MM.1S (cell line): ENCODE measurements around the gene GPR137B.

ENCODE experiments used
- DNase-seq: peaks from one replicate; pipeline ENCODE4 v3.0.0-alpha.2; 2015
- H2AFZ ChIP-seq: fragments of 300-600 bp; sonication (generic); 2 replicates; pipeline ENCODE4 v1.6.0; 2016; ENCODE audit warnings: antibody characterized with exemption, low read length
- H3F3A ChIP-seq: fragments of 300-600 bp; sonication (generic); 2 replicates; pipeline ENCODE4 v1.6.1; 2016; ENCODE audit warnings: mild to moderate bottlenecking, antibody characterized with exemption, low read length, moderate library complexity, mixed read lengths; ENCODE audit not compliant: insufficient read depth
- H3K27ac ChIP-seq: fragments of 300-600 bp; sonication (generic); 2 replicates; pipeline ENCODE4 v1.5.1; 2016; ENCODE audit warnings: mild to moderate bottlenecking, low read length
- H3K27me3 ChIP-seq: fragments of 300-600 bp; sonication (generic); replicated peaks from 2 replicates; pipeline ENCODE4 v1.6.0; 2016; ENCODE audit warnings: low read length; ENCODE audit not compliant: insufficient read depth
- H3K36me3 ChIP-seq: fragments of 300-600 bp; sonication (generic); replicated peaks from 2 replicates; pipeline ENCODE4 v1.6.1; 2016; ENCODE audit warnings: mild to moderate bottlenecking, low read length, mixed read lengths; ENCODE audit not compliant: insufficient read depth
- H3K4me1 ChIP-seq: fragments of 300-600 bp; sonication (generic); 2 replicates; pipeline ENCODE4 v1.6.1; 2016; ENCODE audit warnings: low read length, mixed read lengths
- H3K4me2 ChIP-seq: fragments of 300-600 bp; sonication (generic); 2 replicates; pipeline ENCODE4 v1.6.0; 2016; ENCODE audit warnings: low read depth, low read length
- H3K4me3 ChIP-seq: fragments of 300-600 bp; sonication (generic); 2 replicates; pipeline ENCODE4 v1.5.1; 2016; ENCODE audit warnings: low read length, mixed read lengths
- H3K79me2 ChIP-seq: fragments of 300-600 bp; sonication (generic); 2 replicates; pipeline ENCODE4 v1.6.1; 2016; ENCODE audit warnings: mixed run types, low read length, mixed read lengths
- H3K9ac ChIP-seq: fragments of 300-600 bp; sonication (generic); 2 replicates; pipeline ENCODE4 v1.6.1; 2016; ENCODE audit warnings: low read length, mixed read lengths
- H3K9me2 ChIP-seq: fragments of 300-600 bp; sonication (generic); replicated peaks from 2 replicates; pipeline ENCODE4 v1.6.1; 2016; ENCODE audit warnings: mild to moderate bottlenecking, low read length, mixed read lengths; ENCODE audit not compliant: insufficient read depth
- H3K9me3 ChIP-seq: fragments of 300-600 bp; sonication (generic); replicated peaks from 2 replicates; pipeline ENCODE4 v1.6.1; 2016; ENCODE audit warnings: mild to moderate bottlenecking, low read length, mixed read lengths; ENCODE audit not compliant: insufficient read depth
- H4K20me1 ChIP-seq: fragments of 300-600 bp; sonication (generic); 2 replicates; pipeline ENCODE4 v1.6.1; 2016; ENCODE audit warnings: mild to moderate bottlenecking, low read length, moderate library complexity, mixed read lengths; ENCODE audit not compliant: insufficient read depth
- CTCF ChIP-seq: fragments of 300-600 bp; sonication (generic); IDR thresholded peaks from 2 replicates; pipeline ENCODE4 v1.5.1; 2016; ENCODE audit warnings: antibody characterized with exemption, low read length, mixed read lengths
- EZH2 ChIP-seq: fragments of 300-600 bp; sonication (generic); optimal IDR thresholded peaks from 2 replicates; pipeline ENCODE3; 2017; ENCODE audit warnings: low read depth, mild to moderate bottlenecking, antibody characterized with exemption, low read length, mixed read lengths
- EZH2phosphoT487 ChIP-seq: fragments of 300-600 bp; sonication (generic); IDR thresholded peaks from 2 replicates; pipeline ENCODE4 v1.6.1; 2018; ENCODE audit warnings: antibody characterized with exemption, low read length

The GPR137B gene

DNA sequence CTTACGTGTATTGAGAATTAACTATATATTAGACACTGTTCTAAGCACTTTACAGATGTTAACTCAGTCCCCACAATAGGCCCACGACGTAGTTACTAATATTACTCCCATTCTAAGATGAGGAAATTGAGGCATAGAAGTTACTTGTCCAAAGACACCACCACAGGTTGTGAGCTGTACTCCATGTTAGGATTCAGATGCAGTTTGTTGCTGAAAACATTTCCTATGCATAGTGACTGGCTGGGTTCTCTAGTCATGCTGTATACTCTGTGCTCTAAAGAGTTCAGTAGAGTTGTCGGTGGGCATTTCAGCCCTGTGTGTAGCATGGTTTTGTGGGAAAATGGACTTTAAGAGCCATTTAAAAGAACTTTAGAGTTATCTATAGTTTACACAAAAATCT lies 65.2 kb downstream of the GPR137B start:
- Histone ChIP-seq H3K79me2 (no peaks in the 10 kb centered on the region), H3K4me1 (no peaks in the 10 kb centered on the region), H3K4me3 (no peak overlapping the region), H3K9me2 (no peaks in the 10 kb centered on the region), H3K27ac (no peak overlapping the region), H4K20me1 (no peaks in the 10 kb centered on the region), H3K27me3 (no peaks in the 10 kb centered on the region), H2AFZ (no peak overlapping the region), H3K9me3 (no peaks in the 10 kb centered on the region), H3K4me2 (no peak overlapping the region), H3K9ac (no peak overlapping the region), H3K36me3 (no peaks in the 10 kb centered on the region), H3F3A (no peaks in the 10 kb centered on the region)
- TF ChIP-seq EZH2phosphoT487 (no peak), EZH2 (no peak)
- no peak for DNase-seq

DNA sequence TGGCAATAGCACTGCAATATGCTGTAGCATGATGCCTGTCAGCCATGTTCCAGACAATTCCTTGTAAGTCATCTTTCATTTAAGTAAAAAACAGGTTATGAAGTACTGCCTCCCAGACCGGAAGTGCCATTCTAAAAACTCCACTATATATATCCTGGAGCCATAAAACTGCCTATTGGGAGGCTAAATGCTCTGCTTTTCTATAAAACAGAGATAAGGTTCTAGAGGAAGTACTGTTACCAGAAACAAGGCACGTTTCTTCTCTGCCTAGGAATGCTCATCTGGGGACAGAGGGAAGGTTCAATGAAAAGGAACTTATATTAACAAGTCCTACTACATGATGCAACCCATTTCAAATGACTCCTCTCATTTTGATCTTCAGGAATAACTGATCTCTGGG lies 66.8 kb downstream of the GPR137B start:
- Histone ChIP-seq H3K4me2 (no peak overlapping the region), H3K9ac (no peak overlapping the region), H3F3A (no peaks in the 10 kb centered on the region), H3K4me3 (no peak overlapping the region), H4K20me1 (no peaks in the 10 kb centered on the region), H2AFZ (no peak overlapping the region), H3K9me2 (no peaks in the 10 kb centered on the region), H3K36me3 (no peaks in the 10 kb centered on the region), H3K27me3 (no peaks in the 10 kb centered on the region), H3K27ac (no peak overlapping the region), H3K9me3 (no peaks in the 10 kb centered on the region), H3K79me2 (no peaks in the 10 kb centered on the region), H3K4me1 (no peaks in the 10 kb centered on the region)
- no peak for TF ChIP-seq EZH2
- no peak for TF ChIP-seq CTCF
- TF ChIP-seq EZH2phosphoT487, result no peak
- no peak for DNase-seq

DNA sequence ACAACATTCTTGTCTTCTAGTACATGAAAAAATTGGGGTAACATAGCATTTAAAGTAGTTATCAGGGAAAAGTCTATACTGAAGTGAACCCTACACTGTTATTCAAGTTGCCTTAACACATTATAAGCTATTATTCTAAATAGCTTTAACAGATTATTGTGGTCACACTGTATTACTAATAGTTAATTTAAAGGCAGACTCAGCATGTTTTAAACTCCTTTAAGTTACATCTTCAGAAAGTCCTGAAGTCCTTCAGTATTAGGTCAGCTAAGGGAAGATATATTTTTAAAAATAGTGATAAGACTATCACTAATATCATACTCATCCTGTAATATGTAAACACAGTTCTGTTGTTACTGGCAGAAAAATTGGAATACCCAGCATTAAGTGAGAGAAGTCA lies 67.4 kb downstream of the GPR137B start:
- TF ChIP-seq EZH2phosphoT487 (no peak), CTCF (no peak), EZH2 (no peak)
- Histone ChIP-seq H3K9me2 (no peaks in the 10 kb centered on the region), H3K9me3 (no peaks in the 10 kb centered on the region), H3K4me1 (no peaks in the 10 kb centered on the region), H3K4me2 (no peak overlapping the region), H3K79me2 (no peaks in the 10 kb centered on the region), H3K27ac (no peak overlapping the region), H3K27me3 (no peaks in the 10 kb centered on the region), H3K36me3 (no peaks in the 10 kb centered on the region), H3K4me3 (no peak overlapping the region), H3F3A (no peaks in the 10 kb centered on the region), H4K20me1 (no peaks in the 10 kb centered on the region), H3K9ac (no peak overlapping the region), H2AFZ (no peak overlapping the region)
- no peak for DNase-seq

DNA sequence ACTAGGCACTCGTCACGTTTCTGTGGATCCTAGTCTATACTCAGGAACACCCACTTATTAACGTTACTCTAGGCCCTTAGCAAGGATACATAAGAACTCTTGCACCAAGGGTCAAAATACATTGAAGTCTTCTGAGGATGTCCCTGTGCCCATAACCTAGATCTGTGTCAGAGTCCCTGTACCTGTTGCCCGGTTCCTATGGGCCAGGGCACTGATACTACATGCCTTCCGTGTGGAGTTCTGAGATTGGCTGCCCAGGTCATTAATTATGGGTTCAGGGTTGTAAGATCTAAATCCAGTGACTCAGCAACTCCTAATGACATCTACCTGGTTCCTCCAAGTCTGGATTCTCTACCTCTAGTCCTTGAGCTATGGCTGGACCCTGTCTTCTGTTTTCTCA lies 69.5 kb downstream of the GPR137B start:
- no peak overlapping the region for H3K27ac ChIP-seq
- H3K9ac ChIP-seq, result no peak overlapping the region
- no peak for DNase-seq
- TF ChIP-seq EZH2phosphoT487 (no peak), EZH2 (no peak), CTCF (no peak)
- H3K4me1 ChIP-seq, result no peaks in the 10 kb centered on the region
- no peaks in the 10 kb centered on the region for H3K27me3 ChIP-seq
- no peaks in the 10 kb centered on the region for H3K36me3 ChIP-seq
- H3K4me2 ChIP-seq, result no peak overlapping the region
- no peak overlapping the region for H3K4me3 ChIP-seq
- no peaks in the 10 kb centered on the region for H3F3A ChIP-seq
- H4K20me1 ChIP-seq, result no peaks in the 10 kb centered on the region
- no peak overlapping the region for H2AFZ ChIP-seq
- no peaks in the 10 kb centered on the region for H3K9me2 ChIP-seq
- H3K9me3 ChIP-seq, result no peaks in the 10 kb centered on the region
- H3K79me2 ChIP-seq, result no peaks in the 10 kb centered on the region
